GM19035 (cell line): ENCODE data around the gene SMOC2.

ENCODE experiments used
- ATAC-seq: cut with Tn5 transposase; IDR thresholded peaks from one replicate; pipeline ENCODE4 v1.9.1; 2021; ENCODE audit not compliant: unreplicated experiment

Gene SMOC2

DNA sequence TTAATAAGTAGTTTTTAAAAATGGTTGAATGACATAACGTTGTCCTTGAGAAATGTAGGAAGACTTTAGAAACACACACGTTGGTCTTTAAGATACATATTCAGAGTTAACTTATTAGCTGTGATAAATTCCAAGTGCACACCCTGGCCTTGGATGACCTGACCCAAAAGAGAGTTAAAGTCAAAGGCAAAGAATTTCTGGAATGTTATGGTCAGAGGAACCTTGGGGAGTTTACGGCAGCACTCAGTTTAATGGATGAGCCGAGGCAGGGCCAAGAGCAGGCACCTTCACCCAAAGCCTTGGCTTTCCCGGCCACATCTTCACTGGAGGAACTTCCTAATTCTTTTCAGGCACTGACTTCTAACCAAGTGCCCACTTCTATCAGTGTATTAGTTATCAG is 200.5 kb downstream of the SMOC2 start:
- no peak for ATAC-seq

DNA sequence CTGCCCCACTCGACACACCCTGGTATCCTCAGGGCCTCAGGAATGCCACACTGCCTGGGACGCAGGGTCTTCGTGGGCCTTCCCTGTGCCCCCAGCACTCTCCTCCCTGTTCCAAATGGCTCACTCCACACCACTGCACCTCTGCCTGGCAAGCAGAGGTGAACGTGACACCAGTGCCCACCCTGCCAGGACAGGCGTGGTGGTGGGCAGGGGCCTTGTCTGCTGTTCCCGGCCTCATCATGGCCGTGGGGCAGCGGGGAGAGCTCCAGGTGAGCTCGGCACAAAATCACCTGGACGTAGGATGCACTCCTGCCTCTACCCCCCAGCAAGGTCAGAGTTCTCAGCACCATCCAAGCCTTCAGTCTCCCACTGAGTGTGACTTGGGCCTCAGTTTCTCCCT is 202.4 kb downstream of the SMOC2 start:
- no peak for ATAC-seq

DNA sequence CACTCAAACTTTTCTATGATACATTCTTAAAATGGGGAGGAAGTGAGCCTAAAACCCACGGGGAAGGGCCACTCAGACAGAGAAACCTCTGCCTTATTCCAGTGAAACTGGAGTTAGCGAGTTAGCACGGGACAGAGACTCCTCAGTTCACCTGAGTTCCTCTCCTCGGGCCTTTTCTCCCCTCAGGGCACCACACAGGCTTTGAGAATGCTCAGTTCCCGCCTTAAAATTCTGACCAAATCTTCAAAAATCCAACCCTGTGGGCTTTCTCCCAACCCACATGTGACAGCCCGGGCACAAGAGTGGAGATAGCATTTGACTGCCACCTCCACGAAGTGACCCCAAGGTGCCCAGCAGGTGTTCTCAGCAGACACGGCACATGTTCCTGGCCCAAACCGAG is 204.3 kb downstream of the SMOC2 start:
- ATAC-seq = no peak

DNA sequence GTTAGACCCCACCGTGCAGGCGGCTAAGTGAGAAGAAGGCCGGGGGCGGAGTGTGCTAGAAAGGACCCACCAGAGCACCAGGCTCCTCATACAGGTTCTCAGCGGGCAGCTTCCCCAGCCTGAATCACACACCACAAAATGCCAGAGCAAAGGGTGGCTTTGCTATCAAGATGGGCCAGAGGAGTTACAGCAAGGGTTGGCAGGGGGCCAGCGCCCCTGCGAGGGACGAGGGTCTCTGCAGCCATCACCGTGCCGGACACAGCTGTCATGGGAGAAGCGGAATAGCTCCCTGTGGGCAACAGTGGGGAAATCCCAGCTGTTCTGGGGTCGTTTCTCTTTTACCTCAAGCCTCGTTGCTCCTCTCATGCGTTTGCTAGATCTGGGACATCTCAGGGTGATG is 206.3 kb downstream of the SMOC2 start:
- ATAC-seq = no peak

DNA sequence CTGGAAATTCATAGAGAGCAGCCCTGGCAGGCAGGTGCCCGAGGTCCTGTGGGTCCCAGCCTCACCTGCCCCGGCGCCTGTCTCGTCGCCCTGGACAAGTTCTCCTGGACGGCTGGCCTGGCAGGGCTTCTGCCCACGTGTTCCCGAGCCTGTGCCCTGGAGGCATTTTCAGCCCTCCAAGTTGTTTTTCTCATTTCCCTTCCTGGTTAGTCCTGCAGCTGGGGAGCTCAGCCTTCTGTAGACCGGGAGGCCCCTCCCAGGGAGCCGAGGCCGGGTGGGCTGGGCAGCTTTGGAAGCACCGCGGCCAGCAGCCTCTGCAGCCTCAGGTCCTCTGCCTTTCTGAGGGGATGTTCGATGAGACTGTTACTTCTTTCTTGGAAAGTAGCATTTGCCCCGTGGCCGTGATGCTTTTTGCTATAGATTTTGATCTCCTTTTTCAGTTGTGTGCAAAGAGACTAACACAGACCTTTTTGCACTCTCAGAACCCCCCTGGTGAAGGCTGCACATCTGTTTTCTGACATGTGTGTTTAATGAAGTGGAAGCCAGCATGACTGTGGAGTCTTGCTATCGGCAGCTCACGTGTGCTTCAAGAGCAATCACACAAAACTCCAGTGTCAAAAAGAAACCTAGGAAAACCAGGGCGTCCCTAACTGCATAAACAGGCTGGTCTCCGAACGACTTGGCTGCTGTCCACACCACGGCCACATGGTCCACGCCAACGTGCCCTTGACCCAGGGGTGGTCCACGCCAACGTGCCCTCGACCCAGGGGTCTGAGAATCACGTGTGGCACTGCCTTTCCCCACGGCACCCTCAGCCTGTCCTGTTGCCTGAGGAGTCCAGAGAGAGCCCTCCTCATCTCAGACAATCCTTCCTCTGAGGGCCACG is 207.5 kb downstream of the SMOC2 start:
- ATAC-seq = no peak

DNA sequence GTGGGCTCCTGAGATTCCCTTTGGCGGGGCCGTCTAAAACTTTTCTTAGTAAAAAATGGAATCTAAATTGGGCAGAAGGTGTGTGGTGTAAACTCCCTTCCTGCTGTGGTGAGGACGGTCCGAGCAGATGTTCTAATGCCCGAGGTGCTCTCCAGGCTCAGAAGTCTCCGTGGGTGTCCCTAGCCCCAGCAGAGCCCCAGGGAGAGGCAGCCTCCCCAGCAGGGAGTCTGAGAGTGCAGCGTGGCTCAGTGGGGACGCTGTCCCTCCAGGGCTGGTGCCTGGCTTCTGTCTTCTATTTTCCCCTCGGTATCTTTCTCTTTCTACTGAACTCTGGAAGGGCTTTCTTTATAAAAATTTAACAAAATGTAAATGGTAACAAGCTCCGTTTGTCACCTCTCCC is 208.2 kb downstream of the SMOC2 start:
- no peak for ATAC-seq

DNA sequence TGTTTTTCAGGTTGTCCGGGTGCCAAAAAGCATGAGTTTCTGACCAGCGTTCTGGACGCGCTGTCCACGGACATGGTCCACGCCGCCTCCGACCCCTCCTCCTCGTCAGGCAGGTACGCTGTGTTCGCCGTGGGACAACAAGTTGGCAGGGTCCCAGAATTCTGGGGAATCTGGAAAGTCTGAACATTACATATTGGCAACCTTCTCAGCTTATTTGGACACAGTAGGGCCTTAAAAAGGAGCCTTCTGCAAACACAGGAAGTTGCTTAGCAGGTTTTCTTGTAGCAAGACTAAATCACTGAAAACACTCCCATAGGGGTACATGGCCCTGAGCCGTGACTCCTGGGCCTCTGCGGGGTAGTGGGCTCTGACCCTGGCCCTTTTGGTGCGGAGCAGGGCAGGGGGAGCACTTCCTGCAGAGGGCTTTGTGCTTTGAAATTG is 209.7 kb downstream of the SMOC2 start:
- no peak for ATAC-seq

DNA sequence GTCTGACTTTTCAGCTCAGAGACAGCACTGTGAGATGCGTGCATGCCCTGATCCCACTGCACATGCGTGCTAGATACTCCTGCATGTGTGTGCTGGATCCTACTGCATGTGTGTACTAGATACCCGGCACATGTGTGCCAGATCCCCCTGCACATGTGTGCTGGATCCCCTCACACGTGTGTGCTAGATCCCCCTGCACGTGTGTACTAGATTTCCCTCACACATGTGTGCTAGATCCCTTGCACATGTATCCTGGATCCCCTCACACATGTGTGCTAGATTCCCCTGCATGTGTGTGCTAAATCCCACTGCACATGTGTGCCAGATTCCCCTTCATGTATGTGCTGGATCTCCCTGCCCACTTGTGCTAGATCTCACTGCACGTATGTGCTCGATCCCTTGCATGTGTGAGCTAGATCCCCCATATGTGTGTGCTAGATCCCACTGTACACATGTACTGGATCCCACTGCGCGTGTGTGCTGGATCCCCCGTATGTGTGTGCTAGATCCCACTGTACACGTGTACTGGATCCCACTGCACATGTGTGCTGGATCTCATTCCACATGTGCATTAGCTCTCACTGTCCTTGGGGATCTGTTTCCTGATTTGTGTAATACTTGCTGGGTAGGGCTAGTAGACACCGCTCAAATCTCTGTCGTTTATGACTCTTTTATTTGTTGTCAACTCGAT is 214.6 kb downstream of the SMOC2 start:
- no peak for ATAC-seq

DNA sequence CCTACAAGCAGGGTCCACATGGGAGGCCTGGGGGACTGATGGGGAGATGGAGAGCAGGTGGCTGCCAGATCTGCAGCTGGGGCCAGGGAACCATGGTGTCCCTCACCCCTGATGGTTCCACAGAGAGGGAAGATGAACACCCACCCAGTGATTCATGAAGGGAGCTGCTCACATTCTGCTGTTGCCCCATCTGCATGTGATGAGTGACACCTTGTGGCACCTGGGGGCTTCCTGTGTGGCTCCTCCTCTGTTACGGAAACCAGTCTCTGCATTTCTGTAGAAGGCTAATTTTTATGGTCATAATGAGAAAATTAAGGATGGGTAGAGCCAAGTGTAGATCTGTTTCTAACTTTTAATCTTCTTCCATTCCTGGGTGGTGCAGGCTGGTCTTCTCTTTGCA is 217.1 kb downstream of the SMOC2 start:
- ATAC-seq = no peak

DNA sequence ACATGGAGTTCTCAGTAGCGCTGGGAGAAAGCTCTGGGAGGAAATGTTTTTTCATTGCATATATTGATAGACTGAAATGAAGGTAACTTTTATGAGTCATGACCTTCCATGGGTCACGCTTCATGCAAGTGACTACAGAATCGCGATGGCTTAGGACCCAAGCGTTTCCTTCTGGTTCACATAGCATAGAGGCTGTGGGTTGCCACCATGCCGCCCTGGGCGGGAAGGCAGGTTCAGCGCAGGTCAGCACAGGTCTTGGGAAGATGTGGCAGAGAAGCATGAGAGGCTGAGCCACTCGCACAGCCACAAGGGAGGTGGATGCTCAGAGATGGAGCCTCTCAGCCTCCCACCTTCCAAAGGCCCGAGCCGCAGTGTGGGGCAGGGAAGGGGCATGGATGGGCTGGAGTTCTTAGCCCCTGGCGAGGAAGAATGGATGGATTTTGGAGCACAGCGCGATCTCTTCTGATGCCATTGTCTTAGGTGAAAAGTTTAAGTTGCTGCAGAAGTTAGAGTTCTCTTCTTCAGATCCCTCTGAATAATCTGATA is 219.5 kb downstream of the SMOC2 start:
- no peak for ATAC-seq

DNA sequence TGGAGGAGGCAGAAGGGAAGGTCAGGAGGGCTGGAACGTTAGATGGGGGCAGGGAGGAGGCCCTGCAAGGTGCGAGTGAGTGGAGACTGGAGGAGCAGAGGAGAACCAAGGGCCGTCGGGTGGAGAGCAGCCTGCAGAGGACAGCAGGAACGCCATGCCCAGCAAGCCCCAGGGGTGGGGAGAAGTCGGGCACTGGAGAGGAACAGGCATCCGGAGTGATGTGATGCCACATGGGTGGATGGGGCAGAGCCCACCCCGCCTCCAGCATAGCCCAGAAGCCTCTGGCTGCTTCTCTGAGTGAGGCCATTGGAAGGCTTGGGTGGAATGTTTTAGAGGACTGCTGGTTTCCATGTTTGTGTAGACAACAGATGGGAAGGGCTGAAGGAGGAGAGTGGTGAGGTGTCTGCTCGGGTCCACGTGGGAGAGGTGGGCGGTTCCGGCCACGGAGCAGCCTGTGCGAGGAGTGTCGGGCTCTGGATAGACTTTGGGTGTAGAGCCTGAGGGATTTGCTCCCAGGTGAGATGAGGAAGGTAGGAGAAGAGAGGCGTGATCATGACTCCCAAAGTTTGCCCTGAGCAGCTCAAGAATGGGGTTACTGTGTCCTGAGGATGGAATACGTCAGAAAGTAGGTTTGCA is 221.4 kb downstream of the SMOC2 start:
- ATAC-seq = no peak

DNA sequence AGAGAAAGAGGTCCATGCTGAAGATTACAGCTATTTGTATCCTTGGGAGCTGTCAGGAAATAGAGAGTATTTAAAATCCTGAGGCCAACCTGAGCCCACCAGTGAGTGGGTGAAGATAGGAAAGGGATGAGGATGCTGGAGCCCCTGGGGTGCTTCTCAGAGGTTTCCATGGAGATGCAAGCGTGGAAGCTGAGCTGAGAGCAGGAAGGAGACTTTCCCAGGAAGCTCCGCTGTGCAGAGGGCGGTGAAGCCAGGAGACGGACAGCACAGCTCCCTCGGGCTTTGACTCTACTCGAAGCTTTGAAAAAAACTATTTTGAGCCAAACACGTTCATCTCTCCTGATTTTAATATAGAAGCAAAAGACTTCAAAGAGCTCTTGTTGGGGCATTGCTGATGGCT is 222.1 kb downstream of the SMOC2 start:
- no peak for ATAC-seq

DNA sequence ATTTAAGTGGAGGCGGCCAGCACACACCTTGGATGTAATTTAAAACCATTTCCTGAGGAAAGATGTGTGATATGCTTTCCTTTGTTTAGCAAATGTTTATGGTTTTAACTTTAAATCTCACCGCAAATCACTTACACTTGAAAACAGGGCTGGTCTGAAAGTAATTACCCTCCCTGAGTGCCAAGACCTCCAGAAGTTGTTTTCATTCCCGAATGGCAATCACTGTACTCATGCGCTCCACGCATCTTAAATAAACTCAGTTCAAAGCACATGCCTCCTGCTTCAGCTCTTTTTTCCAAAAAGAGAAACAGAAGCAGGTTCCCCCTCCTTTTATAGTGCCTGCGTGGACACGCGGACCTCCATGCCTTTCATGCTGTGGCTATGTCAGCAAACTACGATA is 224.0 kb downstream of the SMOC2 start:
- no peak for ATAC-seq

DNA sequence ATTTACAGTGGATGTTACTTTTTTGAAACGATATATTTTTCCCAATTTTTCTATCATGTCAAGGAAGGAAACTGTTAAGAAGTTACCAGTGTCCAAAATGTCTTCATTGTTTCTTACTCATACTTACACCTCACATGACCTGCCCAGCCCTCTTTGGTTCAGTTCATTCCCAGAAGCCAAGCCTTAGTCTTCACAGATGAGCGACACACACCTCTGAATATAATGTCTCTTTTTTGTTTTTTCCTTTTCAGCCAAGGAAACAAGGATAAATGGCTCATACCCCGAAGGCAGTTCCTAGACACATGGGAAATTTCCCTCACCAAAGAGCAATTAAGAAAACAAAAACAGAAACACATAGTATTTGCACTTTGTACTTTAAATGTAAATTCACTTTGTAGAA is 225.2 kb downstream of the SMOC2 start:
- ATAC-seq = no peak

DNA sequence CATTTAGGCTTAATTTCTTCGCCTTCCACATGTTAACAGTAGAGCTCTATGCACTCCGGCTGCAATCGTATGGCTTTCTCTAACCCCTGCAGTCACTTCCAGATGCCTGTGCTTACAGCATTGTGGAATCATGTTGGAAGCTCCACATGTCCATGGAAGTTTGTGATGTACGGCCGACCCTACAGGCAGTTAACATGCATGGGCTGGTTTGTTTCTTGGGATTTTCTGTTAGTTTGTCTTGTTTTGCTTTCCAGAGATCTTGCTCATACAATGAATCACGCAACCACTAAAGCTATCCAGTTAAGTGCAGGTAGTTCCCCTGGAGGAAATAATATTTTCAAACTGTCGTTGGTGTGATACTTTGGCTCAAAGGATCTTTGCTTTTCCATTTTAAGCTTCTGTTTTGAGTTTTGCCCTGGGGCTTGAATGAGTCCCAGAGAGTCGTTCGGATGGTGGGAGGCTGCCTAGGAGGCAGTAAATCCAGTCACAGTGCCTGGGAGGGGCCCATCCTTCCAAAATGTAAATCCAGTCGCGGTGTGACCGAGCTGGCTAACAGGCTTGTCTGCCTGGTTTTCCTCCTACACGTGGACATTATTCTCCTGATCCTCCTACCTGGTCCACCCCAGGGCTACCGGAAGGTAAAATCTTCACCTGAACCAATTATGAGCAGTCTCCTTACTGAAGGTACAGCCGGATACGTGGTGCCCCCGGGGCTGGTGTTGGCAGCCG is 225.9 kb downstream of the SMOC2 start:
- ATAC-seq = no peak

DNA sequence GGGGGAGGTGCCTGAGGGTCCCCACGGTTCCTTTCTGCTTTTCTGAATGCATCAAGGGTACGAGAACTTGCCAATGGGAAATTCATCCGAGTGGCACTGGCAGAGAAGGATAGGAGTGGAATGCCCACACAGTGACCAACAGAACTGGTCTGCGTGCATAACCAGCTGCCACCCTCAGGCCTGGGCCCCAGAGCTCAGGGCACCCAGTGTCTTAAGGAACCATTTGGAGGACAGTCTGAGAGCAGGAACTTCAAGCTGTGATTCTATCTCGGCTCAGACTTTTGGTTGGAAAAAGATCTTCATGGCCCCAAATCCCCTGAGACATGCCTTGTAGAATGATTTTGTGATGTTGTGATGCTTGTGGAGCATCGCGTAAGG is 226.4 kb downstream of the SMOC2 start:
- no peak for ATAC-seq

DNA sequence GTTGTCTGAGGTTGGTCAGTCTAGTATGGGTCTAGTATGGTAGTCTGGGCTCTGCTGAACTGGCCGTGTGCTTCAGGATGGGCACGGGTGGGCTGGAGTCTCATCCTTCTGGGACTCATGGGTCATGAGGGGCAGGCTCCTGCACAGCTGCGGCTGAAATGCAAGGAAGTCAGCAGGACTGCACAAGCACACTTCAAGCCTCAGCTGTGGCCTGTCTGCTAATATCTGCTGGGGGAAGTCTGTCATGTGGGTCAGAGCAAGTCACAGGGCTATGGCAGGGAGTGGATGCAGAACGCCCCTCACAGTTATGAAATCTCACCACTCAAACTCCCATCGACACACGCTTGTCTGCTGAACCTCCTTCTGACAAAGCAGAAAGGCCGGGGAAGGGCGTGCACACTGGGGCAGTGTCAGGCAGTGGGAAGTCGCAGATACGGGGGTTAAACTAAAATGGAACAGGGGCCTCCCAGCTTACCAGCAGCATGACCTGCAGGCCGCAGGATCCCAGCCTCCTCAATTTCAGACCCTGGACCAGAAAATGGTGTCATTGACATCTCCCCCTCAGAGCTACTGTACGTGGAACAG is 229.5 kb downstream of the SMOC2 start:
- ATAC-seq = no peak

DNA sequence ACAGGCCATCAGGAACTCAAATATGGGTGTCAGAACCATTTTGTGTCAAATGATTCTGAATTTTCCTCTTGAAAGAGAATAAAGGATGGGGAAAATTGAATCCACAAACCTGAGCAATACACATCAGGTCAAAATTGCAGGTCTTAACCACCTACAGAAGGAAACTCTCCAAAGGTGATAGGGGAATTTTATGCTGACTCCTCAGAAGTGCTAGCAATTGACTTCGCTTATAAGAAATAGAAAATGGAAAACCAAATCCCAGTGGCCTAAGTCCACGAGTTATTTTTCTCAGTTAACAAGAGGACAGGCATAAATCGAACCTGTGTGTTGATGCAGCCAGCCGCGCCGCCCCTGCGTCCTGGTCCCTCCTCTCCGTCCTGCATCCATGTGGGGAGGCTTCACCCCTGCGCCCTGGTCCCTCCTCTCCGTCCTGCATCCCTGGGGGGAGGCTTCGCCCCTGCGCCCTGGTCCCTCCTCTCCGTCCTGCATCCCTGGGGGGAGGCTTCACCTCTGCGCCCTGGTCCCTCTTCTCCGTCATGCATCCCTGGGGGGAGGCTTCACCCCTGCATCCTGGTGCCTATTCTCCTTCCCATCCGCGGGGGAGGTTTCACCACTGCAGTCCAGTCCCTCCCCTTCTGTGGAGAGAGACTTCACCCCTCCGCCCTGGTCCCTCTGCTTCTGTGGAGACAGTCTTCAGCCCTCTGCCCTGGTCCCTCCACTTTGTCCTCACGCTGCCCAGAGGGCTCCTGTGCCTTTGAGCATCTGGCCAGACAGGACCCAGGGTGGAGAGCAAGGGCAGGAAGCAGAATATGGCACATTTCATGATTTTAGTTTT is 230.3 kb downstream of the SMOC2 start:
- no peak for ATAC-seq

DNA sequence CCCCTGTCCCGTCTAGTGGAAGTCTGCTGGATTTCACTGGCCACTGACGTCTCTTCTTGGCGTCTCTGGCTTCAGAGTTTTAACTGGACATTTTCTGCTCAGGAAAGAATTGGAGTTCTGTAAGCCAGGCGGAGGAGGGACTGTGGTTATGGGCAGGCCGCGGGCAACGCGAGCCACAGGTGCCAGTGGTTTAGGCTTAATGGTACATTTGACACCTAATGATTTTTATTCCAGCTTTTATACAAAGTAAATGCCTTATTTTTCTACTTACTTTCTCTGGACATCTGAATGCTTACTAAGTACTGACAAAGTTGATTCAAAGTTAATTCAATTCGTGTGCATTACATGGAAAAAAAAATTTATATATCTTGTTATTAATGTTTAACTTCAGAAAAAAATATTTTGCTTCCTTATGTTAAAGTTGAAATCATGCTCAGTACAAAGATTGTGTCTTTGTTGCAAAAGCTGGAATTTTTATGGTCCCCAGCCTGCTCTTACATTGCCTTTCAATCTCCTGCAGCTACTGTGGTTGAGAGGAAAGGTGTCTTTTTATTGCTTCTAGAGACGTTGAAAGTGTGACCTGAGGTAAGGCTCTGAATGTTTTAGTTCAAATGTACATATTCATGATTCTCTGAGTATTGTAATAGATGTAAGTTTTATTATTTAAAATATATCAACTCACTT is 231.0 kb downstream of the SMOC2 start:
- no peak for ATAC-seq
